ENCODE data around the gene FIZ1.

GRCh38 chr19:55581145-55581822 is 18.0 kb downstream of the FIZ1 start:
- TF ChIP-seq POLR2A (IDR thresholded peaks at IDR 0.05) (no peak), EP300 (IDR thresholded peaks at IDR 0.05) (no peak), CTCF (IDR thresholded peaks at IDR 0.05) (no peak)
